ENCODE data around the gene RUBCN.
A peak's percentile ranks its signal among the peaks of the same experiment; 100 is the strongest.
"Not testable (repeated sequence)": the region's sequence is repeated elsewhere in the genome, so short reads cannot be mapped to it uniquely, and the experiment has no call there.

The RUBCN gene

GRCh38 chr3:197666221-197666842 lies 70.4 kb downstream of the RUBCN start:
- no CpG with 5 or more reads among the region's 26 CpGs for WGBS (ENCODE audit: extremely low coverage, insufficient coverage, low lambda C conversion rate)
- not testable (repeated sequence) for H3K79me1 ChIP-seq (ENCODE audit: low read length)

GRCh38 chr3:197665549-197665948 lies 71.2 kb downstream of the RUBCN start:
- H3K4me3 ChIP-seq (ENCODE audit: low read length); DNase-seq; H4K5ac ChIP-seq (ENCODE audit: low read length); H3K79me2 ChIP-seq (ENCODE audit: control insufficient read depth, insufficient read depth, low read length); H3K79me1 ChIP-seq (ENCODE audit: low read length); H3K27ac ChIP-seq (ENCODE audit: low read depth, low read length); H3K36me3 ChIP-seq (ENCODE audit: control insufficient read depth, insufficient read depth, low read length); H2AK5ac ChIP-seq (ENCODE audit: low read length); H3K4me1 ChIP-seq (ENCODE audit: control insufficient read depth, low read depth, low read length); H3K27me3 ChIP-seq (ENCODE audit: insufficient read depth, low read length, poor library complexity); H3K4me2 ChIP-seq (ENCODE audit: low read length); H2BK120ac ChIP-seq (ENCODE audit: low read depth, low read length); H2BK15ac ChIP-seq (replicated peaks; ENCODE audit: low read depth); H3K4ac ChIP-seq (ENCODE audit: low read depth, low read length); H3K18ac ChIP-seq (ENCODE audit: low read length); H3K23ac ChIP-seq (ENCODE audit: low read length); H3K56ac ChIP-seq (ENCODE audit: low read length); H4K8ac ChIP-seq (ENCODE audit: low read depth, low read length); H3K9ac ChIP-seq (ENCODE audit: low read length); H2BK5ac ChIP-seq (ENCODE audit: low read length): not testable (repeated sequence)
- no CpG with 5 or more reads among the region's 15 CpGs for WGBS (ENCODE audit: extremely low coverage, insufficient coverage, low lambda C conversion rate)

More at GRCh38 chr3:197666221-197666842, 70.4 kb downstream of the RUBCN start:
- not testable (repeated sequence) for H3K4me1 ChIP-seq (ENCODE audit: control insufficient read depth, low read depth, low read length); DNase-seq; H3K27ac ChIP-seq (ENCODE audit: low read depth, low read length); H2BK15ac ChIP-seq (replicated peaks; ENCODE audit: low read depth); H2AK5ac ChIP-seq (ENCODE audit: low read length); H4K8ac ChIP-seq (ENCODE audit: low read depth, low read length); H3K4me2 ChIP-seq (ENCODE audit: low read length); H3K23ac ChIP-seq (ENCODE audit: low read length); H3K4me3 ChIP-seq (ENCODE audit: low read length); H3K9ac ChIP-seq (ENCODE audit: low read length); H4K5ac ChIP-seq (ENCODE audit: low read length); H3K36me3 ChIP-seq (ENCODE audit: control insufficient read depth, insufficient read depth, low read length); H2BK120ac ChIP-seq (ENCODE audit: low read depth, low read length); H3K56ac ChIP-seq (ENCODE audit: low read length); H3K4ac ChIP-seq (ENCODE audit: low read depth, low read length); H2BK5ac ChIP-seq (ENCODE audit: low read length); H3K18ac ChIP-seq (ENCODE audit: low read length); H3K27me3 ChIP-seq (ENCODE audit: insufficient read depth, low read length, poor library complexity); H3K79me2 ChIP-seq (ENCODE audit: control insufficient read depth, insufficient read depth, low read length)

- not testable (repeated sequence) for H4K5ac ChIP-seq (ENCODE audit: low read length); H3K4ac ChIP-seq (ENCODE audit: low read depth, low read length); H3K4me1 ChIP-seq (ENCODE audit: control insufficient read depth, low read depth, low read length); H2BK120ac ChIP-seq (ENCODE audit: low read depth, low read length); H2AK5ac ChIP-seq (ENCODE audit: low read length); H3K4me3 ChIP-seq (ENCODE audit: low read length); H3K79me2 ChIP-seq (ENCODE audit: control insufficient read depth, insufficient read depth, low read length); H3K9ac ChIP-seq (ENCODE audit: low read length); H3K4me2 ChIP-seq (ENCODE audit: low read length); H3K23ac ChIP-seq (ENCODE audit: low read length); H3K18ac ChIP-seq (ENCODE audit: low read length); H3K36me3 ChIP-seq (ENCODE audit: control insufficient read depth, insufficient read depth, low read length); DNase-seq; H3K27me3 ChIP-seq (ENCODE audit: insufficient read depth, low read length, poor library complexity); H4K8ac ChIP-seq (ENCODE audit: low read depth, low read length); H2BK5ac ChIP-seq (ENCODE audit: low read length); H2BK15ac ChIP-seq (replicated peaks; ENCODE audit: low read depth); H3K79me1 ChIP-seq (ENCODE audit: low read length); H3K56ac ChIP-seq (ENCODE audit: low read length); H3K27ac ChIP-seq (ENCODE audit: low read depth, low read length)
- WGBS (ENCODE audit: extremely low coverage, insufficient coverage, low lambda C conversion rate) = no CpG with 5 or more reads among the region's 32 CpGs
These were observed 71.6 kb downstream of the RUBCN start for GRCh38 chr3:197665142-197665491.

- not testable (repeated sequence) for H2AK5ac ChIP-seq (ENCODE audit: low read length); H2BK15ac ChIP-seq (replicated peaks; ENCODE audit: low read depth); H3K23ac ChIP-seq (ENCODE audit: low read length); H2BK120ac ChIP-seq (ENCODE audit: low read depth, low read length); H4K8ac ChIP-seq (ENCODE audit: low read depth, low read length); H3K4me3 ChIP-seq (ENCODE audit: low read length); H3K79me2 ChIP-seq (ENCODE audit: control insufficient read depth, insufficient read depth, low read length); H3K79me1 ChIP-seq (ENCODE audit: low read length); H3K18ac ChIP-seq (ENCODE audit: low read length); H3K4me1 ChIP-seq (ENCODE audit: control insufficient read depth, low read depth, low read length); H3K27ac ChIP-seq (ENCODE audit: low read depth, low read length); DNase-seq; H3K4ac ChIP-seq (ENCODE audit: low read depth, low read length); H3K27me3 ChIP-seq (ENCODE audit: insufficient read depth, low read length, poor library complexity); H2BK5ac ChIP-seq (ENCODE audit: low read length); H3K4me2 ChIP-seq (ENCODE audit: low read length); H3K9ac ChIP-seq (ENCODE audit: low read length); H4K5ac ChIP-seq (ENCODE audit: low read length); H3K36me3 ChIP-seq (ENCODE audit: control insufficient read depth, insufficient read depth, low read length)
- H3K56ac ChIP-seq (ENCODE audit: low read length) = peak overlapping the region; percentile 60
- WGBS (ENCODE audit: extremely low coverage, insufficient coverage, low lambda C conversion rate) = no CpG with 5 or more reads among the region's 29 CpGs
These were observed 72.1 kb downstream of the RUBCN start for GRCh38 chr3:197664414-197665141.

GRCh38 chr3:197663367-197664140 lies 73.2 kb downstream of the RUBCN start:
- H2BK5ac ChIP-seq (ENCODE audit: low read length); H2AK5ac ChIP-seq (ENCODE audit: low read length); H3K4me3 ChIP-seq (ENCODE audit: low read length); H4K8ac ChIP-seq (ENCODE audit: low read depth, low read length); H2BK120ac ChIP-seq (ENCODE audit: low read depth, low read length); H3K36me3 ChIP-seq (ENCODE audit: control insufficient read depth, insufficient read depth, low read length); H3K4me2 ChIP-seq (ENCODE audit: low read length); H3K79me1 ChIP-seq (ENCODE audit: low read length); H2BK15ac ChIP-seq (replicated peaks; ENCODE audit: low read depth); DNase-seq; H3K9ac ChIP-seq (ENCODE audit: low read length); H3K18ac ChIP-seq (ENCODE audit: low read length); H3K4me1 ChIP-seq (ENCODE audit: control insufficient read depth, low read depth, low read length); H3K79me2 ChIP-seq (ENCODE audit: control insufficient read depth, insufficient read depth, low read length); H3K23ac ChIP-seq (ENCODE audit: low read length); H3K4ac ChIP-seq (ENCODE audit: low read depth, low read length); H4K5ac ChIP-seq (ENCODE audit: low read length); H3K56ac ChIP-seq (ENCODE audit: low read length); H3K27ac ChIP-seq (ENCODE audit: low read depth, low read length); H3K27me3 ChIP-seq (ENCODE audit: insufficient read depth, low read length, poor library complexity): not testable (repeated sequence)
- WGBS (ENCODE audit: extremely low coverage, insufficient coverage, low lambda C conversion rate) = no CpG with 5 or more reads among the region's 25 CpGs
